ENCODE data around the gene KRT80.

KRT80 gene

DNA sequence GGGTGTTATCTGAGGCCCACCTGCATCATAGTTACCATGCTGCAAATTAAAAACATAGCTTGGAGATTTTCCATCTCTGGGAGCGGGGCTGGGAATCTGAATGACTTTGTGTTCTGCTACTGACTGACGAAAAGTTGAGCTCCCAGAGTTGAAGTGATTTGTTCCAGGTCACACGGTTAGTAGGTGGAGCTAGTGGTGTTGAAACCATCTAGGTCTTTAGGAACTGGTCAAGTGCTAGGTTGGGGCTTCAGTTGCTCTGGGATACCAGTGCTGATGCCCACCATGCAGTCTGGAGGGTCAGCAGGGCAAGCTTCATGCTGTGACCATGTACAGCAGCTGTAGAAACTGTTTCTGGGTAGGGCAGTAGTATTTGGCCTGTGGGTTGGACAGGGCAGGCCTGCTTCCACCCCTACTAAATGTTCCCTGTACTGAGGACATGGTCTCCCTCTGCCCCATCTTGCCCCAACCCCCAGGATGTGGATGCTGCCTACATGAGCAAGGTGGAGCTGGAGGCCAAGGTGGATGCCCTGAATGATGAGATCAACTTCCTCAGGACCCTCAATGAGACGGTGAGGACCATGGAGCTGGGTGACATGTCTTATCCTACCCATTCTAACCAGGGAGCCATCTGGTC is 46.5 kb upstream of the KRT80 start:
- Histone ChIP-seq H3K36me3 (ENCODE audit: control insufficient read depth, insufficient read depth, low read length) (no peaks in the 10 kb centered on the region), H3K27ac (no peak overlapping the region), H3K4me2 (ENCODE audit: low read length) (no peak overlapping the region), H3K4me3 (ENCODE audit: low read depth, low read length) (no peak overlapping the region), H3K4me1 (peaks cover 13% of the 10 kb centered on the region), H3K27me3 (ENCODE audit: control insufficient read depth, insufficient read depth, low read length) (no peaks in the 10 kb centered on the region), H3K9me3 (ENCODE audit: control insufficient read depth, low read length) (no peaks in the 10 kb centered on the region), H2AFZ (no peak overlapping the region), H3K9ac (no peak overlapping the region), H3K79me2 (no peaks in the 10 kb centered on the region)
- TF ChIP-seq, protein P1, sequence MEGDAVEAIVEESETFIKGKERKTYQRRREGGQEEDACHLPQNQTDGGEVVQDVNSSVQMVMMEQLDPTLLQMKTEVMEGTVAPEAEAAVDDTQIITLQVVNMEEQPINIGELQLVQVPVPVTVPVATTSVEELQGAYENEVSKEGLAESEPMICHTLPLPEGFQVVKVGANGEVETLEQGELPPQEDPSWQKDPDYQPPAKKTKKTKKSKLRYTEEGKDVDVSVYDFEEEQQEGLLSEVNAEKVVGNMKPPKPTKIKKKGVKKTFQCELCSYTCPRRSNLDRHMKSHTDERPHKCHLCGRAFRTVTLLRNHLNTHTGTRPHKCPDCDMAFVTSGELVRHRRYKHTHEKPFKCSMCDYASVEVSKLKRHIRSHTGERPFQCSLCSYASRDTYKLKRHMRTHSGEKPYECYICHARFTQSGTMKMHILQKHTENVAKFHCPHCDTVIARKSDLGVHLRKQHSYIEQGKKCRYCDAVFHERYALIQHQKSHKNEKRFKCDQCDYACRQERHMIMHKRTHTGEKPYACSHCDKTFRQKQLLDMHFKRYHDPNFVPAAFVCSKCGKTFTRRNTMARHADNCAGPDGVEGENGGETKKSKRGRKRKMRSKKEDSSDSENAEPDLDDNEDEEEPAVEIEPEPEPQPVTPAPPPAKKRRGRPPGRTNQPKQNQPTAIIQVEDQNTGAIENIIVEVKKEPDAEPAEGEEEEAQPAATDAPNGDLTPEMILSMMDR (IDR thresholded peaks at IDR 0.05): no peak

DNA sequence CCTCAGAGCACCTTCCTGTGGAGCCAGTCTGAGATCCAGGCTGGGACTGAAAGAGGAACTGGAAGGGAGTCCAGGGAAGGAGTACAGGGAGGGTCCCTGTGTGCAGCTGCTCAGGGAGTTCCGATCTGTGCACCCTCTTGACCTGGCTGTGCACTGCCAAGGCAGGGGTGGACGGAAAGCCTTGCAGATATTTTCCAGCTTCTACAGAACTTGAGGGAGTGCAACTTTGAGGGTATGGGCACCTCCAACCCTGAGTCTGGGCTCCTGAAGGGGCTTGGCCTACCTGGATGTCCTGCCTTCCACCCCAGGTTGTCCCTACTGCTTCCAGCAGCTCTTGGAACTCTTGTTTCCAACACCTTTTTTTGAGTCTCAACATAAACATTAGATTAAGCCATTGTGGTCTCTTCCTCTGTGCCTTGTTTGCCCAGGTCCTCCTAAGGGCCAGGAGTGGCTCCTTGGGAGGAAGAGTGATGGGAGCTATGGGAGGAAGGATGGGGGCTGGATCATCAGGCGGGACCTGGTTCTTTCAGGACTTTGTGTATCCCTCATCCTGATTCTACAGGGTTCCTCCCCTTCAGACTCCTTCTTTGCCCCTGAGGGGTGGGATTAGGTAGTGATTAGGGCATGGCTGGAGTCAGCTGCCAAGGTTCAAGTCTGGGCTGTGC is 44.7 kb upstream of the KRT80 start:
- H3K4me2 ChIP-seq (ENCODE audit: low read length): no peak overlapping the region
- no peaks in the 10 kb centered on the region for H3K9me3 ChIP-seq (ENCODE audit: control insufficient read depth, low read length)
- no peaks in the 10 kb centered on the region for H3K27me3 ChIP-seq (ENCODE audit: control insufficient read depth, insufficient read depth, low read length)
- no peak overlapping the region for H3K4me3 ChIP-seq (ENCODE audit: low read depth, low read length)
- TF ChIP-seq, protein P1 (IDR thresholded peaks at IDR 0.05): no peak
- H3K36me3 ChIP-seq (ENCODE audit: control insufficient read depth, insufficient read depth, low read length): no peaks in the 10 kb centered on the region
- no peak overlapping the region for H3K27ac ChIP-seq
- H3K79me2 ChIP-seq: no peaks in the 10 kb centered on the region
- H2AFZ ChIP-seq: no peak overlapping the region
- H3K9ac ChIP-seq: no peak overlapping the region
- peaks cover 17% of the 10 kb centered on the region for H3K4me1 ChIP-seq

- H3K9ac ChIP-seq: no peak overlapping the region
- no peaks in the 10 kb centered on the region for H3K79me2 ChIP-seq
- no peaks in the 10 kb centered on the region for H3K9me3 ChIP-seq (ENCODE audit: control insufficient read depth, low read length)
- no peak overlapping the region for H2AFZ ChIP-seq
- TF ChIP-seq, protein P1 (IDR thresholded peaks at IDR 0.05): no peak
- H3K27ac ChIP-seq: no peak overlapping the region
- H3K27me3 ChIP-seq (ENCODE audit: control insufficient read depth, insufficient read depth, low read length): no peaks in the 10 kb centered on the region
- peaks cover 17% of the 10 kb centered on the region for H3K4me1 ChIP-seq
- no peak overlapping the region for H3K4me2 ChIP-seq (ENCODE audit: low read length)
- no peak overlapping the region for H3K4me3 ChIP-seq (ENCODE audit: low read depth, low read length)
- no peaks in the 10 kb centered on the region for H3K36me3 ChIP-seq (ENCODE audit: control insufficient read depth, insufficient read depth, low read length)
These were observed 44.1 kb upstream of the KRT80 start for GRCh38 chr12:52235822-52236361.

DNA sequence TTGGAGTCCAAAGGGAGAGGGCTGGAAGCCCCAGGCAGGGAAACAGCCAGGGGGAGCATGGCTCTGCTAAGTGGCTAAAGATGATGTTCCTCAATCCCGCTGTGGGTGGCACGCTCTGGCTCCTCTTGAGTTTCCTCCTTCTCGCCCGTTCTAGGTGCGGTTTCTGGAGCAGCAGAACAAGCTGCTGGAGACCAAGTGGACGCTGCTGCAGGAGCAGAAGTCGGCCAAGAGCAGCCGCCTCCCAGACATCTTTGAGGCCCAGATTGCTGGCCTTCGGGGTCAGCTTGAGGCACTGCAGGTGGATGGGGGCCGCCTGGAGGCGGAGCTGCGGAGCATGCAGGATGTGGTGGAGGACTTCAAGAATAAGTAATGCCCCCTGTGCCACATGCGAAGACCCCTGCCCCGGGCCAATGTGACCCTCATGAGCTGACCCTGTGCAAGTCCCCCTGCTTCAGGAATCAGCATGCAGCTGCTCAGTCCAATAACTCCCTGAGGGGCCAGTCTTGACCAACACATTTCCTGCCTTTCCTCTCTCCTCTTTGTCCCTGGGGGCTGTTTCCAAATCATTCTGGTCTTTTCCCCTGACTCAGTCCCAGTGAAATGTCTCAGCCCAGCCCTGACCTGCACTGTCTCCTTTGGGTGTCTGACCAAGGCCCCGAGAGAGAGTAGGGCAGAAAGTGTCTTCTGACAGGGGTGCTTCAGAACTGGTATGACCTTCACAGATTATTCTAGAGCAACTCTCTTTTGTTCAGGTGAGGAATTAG is 43.4 kb upstream of the KRT80 start:
- H3K9me3 ChIP-seq (ENCODE audit: control insufficient read depth, low read length): no peaks in the 10 kb centered on the region
- H3K4me2 ChIP-seq (ENCODE audit: low read length): no peak overlapping the region
- no peaks in the 10 kb centered on the region for H3K79me2 ChIP-seq
- TF ChIP-seq, protein P1 (IDR thresholded peaks at IDR 0.05): no peak
- no peaks in the 10 kb centered on the region for H3K36me3 ChIP-seq (ENCODE audit: control insufficient read depth, insufficient read depth, low read length)
- H3K9ac ChIP-seq: no peak overlapping the region
- H3K27ac ChIP-seq: no peak overlapping the region
- H2AFZ ChIP-seq: no peak overlapping the region
- no peaks in the 10 kb centered on the region for H3K27me3 ChIP-seq (ENCODE audit: control insufficient read depth, insufficient read depth, low read length)
- H3K4me3 ChIP-seq (ENCODE audit: low read depth, low read length): no peak overlapping the region
- peaks cover 17% of the 10 kb centered on the region for H3K4me1 ChIP-seq

Data from parathyroid adenoma (tissue), 2 donors.